CD4-positive, alpha-beta T cell (primary cell): ENCODE data around the gene AKT2. TPM values are rescaled to one million over a fixed set of nuclear protein-coding genes. Genes with fewer than 3 reads are reported as not detected.

ENCODE experiments used
- ATAC-seq: fragments of 200-7000 bp; cut with Tn5 transposase; one replicate; pipeline ENCODE4 v1.10.0; 2022; ENCODE audit warnings: mild to moderate bottlenecking; ENCODE audit not compliant: poor library complexity
- CTCF ChIA-PET: fragments of 350-600 bp; sonication (Branson Sonifier 250); formaldehyde crosslinking; loops from one replicate; lab custom pipeline; 2021; ENCODE audit warnings: antibody characterized with exemption, inconsistent platforms; lab: Charles Lee
- POLR2A ChIA-PET: fragments of 350-600 bp; sonication (Branson Sonifier 250); formaldehyde crosslinking; loops from one replicate; lab custom pipeline; 2021; ENCODE audit warnings: antibody characterized with exemption, inconsistent platforms; lab: Charles Lee
- DNase-seq, 14 experiments: peaks; one replicate each; pipeline ENCODE4 v3.0.0-alpha.2; 2013 to 2020; ENCODE audit warnings: mixed read lengths in 2 of 14
- H3K27ac ChIP-seq, 2 donors: one replicate each; pipeline versions ENCODE4 v1.5.1 to v1.7.0; 2013; ENCODE audit warnings: low read length in 2 of 2, low read depth in 1 of 2, mild to moderate bottlenecking in 1 of 2
- H3K27me3 ChIP-seq, 2 experiments: 1 replicate in 1 of 2; 2 replicates in 1 of 2; pipeline versions ENCODE4 v1.6.1 to v1.7.0; 2013; ENCODE audit warnings: low read length in 2 of 2, control low read depth in 1 of 2, mild to moderate bottlenecking in 1 of 2, moderate library complexity in 1 of 2; ENCODE audit not compliant: insufficient read depth in 2 of 2, control insufficient read depth in 1 of 2
- H3K36me3 ChIP-seq: one replicate; pipeline ENCODE4 v1.6.1; 2013; ENCODE audit warnings: low read length, control low read depth; ENCODE audit not compliant: insufficient read depth
- H3K4me1 ChIP-seq: one replicate; pipeline ENCODE4 v1.6.1; 2013; ENCODE audit warnings: low read length, control low read depth; ENCODE audit not compliant: insufficient read depth
- H3K4me3 ChIP-seq: one replicate; pipeline ENCODE4 v1.5.1; 2013; ENCODE audit warnings: mild to moderate bottlenecking, low read length, moderate library complexity
- H3K9me3 ChIP-seq, 2 experiments: 1 replicate in 1 of 2; 2 replicates in 1 of 2; pipeline versions ENCODE4 v1.6.1 to v1.7.0; 2013; ENCODE audit warnings: low read length in 2 of 2, mild to moderate bottlenecking in 2 of 2, control low read depth in 1 of 2, moderate library complexity in 1 of 2; ENCODE audit not compliant: control insufficient read depth in 1 of 2, insufficient read depth in 1 of 2
- H3K27ac Mint-ChIP-seq: one replicate; pipeline ENCODE4 v1.8.0; 2020; ENCODE audit warnings: mixed read lengths
- H3K27me3 Mint-ChIP-seq: one replicate; pipeline ENCODE4 v1.8.0; 2021; ENCODE audit warnings: mixed read lengths
- H3K36me3 Mint-ChIP-seq: one replicate; pipeline ENCODE4 v1.8.0; 2021; ENCODE audit warnings: low read depth, mixed read lengths
- H3K4me1 Mint-ChIP-seq: one replicate; pipeline ENCODE4 v1.8.0; 2021; ENCODE audit warnings: low read depth, mixed read lengths
- H3K4me3 Mint-ChIP-seq: one replicate; pipeline ENCODE4 v1.8.0; 2020; ENCODE audit warnings: mild to moderate bottlenecking, mixed read lengths
- H3K9me3 Mint-ChIP-seq: one replicate; pipeline ENCODE4 v1.8.0; 2020; ENCODE audit warnings: mixed read lengths
- intact Hi-C, 2 experiments: fragments of 100-400 bp; cut with DNase I in 1 of 2; cut with micrococcal nuclease in 1 of 2; formaldehyde crosslinking; loops; one replicate each; pipeline versions ENCODE4 v1.15.1 to v1.9.0; 2023 to 2025; cut with DNase I, micrococcal nuclease
- microRNA-seq: library from miRNA; unstranded; fragments of <30 nt; microRNA quantifications from one replicate; pipeline ENCODE4 v1.2.0, GENCODE V29; 2021; ENCODE audit warnings: borderline microRNAs expressed, borderline replicate concordance
- total RNA-seq, 174 experiments: library from RNA in 2 of 174; stranded (reverse) in 2 of 174; gene quantifications; one replicate each; pipeline ENCODE4 v1.2.3 and lab custom pipeline; 2021 to 2026
- TF ChIP-seq, protein P1 (sequence below): fragments of 200-600 bp; IDR thresholded peaks from one replicate; pipeline ENCODE4 v1.8.0; 2022; ENCODE audit warnings: antibody characterized with exemption, mild to moderate bottlenecking

Gene AKT2
- total RNA-seq, 2 experiments from 2014 or later: 197 to 199 TPM

DNA sequence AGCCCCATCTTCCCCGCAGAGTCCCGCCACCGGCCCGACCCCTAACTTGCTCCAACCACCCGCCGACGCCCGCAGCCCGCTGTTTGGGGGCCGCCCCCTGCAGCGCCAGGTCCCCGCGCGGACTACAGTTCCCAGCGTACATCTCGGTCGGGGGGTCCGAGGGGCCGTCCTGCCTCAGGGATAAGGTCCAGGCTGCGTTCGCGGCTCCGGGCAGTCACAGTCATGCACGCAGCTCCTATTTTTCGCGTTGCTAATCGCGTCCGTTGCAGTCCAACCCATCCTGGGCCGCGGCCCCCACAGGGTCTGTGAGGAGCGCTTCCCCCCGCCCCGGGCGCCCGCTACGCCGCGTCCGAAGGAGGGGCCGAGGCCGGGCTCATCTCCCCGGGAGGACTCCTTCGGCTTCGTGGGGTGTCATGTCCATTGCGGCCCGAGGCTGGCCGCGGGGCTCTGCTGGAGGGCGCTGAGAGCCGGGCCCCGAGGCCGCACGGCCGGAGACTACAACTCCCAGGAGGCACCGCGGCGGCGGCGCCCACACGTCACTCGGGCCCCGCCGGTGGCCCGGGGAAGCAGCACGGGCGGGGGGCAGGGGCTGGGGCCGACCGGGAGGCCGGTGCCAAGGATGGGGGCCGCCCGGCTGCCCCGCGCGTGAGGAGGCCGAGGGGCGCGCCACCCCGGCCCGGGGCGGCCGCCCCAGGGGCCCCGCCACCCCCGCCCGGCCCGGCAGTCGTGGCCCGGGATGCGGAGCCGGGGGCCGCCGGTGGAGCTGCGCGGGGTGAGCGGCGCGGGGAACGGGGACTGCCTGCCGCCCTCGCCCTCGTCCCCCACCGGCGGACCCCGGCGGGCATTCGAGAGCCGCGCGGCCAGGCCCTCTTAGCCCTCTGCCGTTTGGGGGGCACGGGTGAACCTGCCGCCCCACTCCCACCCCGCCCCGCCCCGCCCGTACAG is 94.0 kb downstream of the AKT2 start, which contains the start of gene MAP3K10:
Gene MAP3K10 (plus strand): TSS at position 536 of the 945 bp plus-strand sequence. CDS start 606 bp downstream, outside the sequence.
- H3K4me3 ChIP-seq: peak within 1 kb of the TSS; percentile 98
- peaks cover 45% of the 10 kb centered on the region for H3K4me1 Mint-ChIP-seq
- no peaks in the 10 kb centered on the region for H3K27me3 Mint-ChIP-seq
- no peaks in the 10 kb centered on the region for H3K36me3 ChIP-seq
- ATAC-seq (peak; percentile 81), DNase-seq (peak; percentile 37 to 85 (median 68))
- no peaks in the 10 kb centered on the region for H3K9me3 ChIP-seq
- H3K27ac ChIP-seq: peak within 1 kb of the TSS; percentile 83 to 89
- ChIA-PET POLR2A (interaction anchor here (0.8 to 1.2 kb wide), 7 partner anchors 26 to 221 kb away, joined by 3 read pairs; partner anchors contain the start of genes PSMC4 and ZNF780B), CTCF (interaction anchor here (0.7 kb wide), 1 partner anchor 456 kb away, joined by 3 read pairs; no protein-coding TSS in a partner anchor)
- H3K4me3 Mint-ChIP-seq: peak within 1 kb of the TSS; percentile 95
- peak within 1 kb of the TSS; percentile 88 for H3K27ac Mint-ChIP-seq
- TF ChIP-seq, protein P1, sequence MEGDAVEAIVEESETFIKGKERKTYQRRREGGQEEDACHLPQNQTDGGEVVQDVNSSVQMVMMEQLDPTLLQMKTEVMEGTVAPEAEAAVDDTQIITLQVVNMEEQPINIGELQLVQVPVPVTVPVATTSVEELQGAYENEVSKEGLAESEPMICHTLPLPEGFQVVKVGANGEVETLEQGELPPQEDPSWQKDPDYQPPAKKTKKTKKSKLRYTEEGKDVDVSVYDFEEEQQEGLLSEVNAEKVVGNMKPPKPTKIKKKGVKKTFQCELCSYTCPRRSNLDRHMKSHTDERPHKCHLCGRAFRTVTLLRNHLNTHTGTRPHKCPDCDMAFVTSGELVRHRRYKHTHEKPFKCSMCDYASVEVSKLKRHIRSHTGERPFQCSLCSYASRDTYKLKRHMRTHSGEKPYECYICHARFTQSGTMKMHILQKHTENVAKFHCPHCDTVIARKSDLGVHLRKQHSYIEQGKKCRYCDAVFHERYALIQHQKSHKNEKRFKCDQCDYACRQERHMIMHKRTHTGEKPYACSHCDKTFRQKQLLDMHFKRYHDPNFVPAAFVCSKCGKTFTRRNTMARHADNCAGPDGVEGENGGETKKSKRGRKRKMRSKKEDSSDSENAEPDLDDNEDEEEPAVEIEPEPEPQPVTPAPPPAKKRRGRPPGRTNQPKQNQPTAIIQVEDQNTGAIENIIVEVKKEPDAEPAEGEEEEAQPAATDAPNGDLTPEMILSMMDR: no peak
- H3K9me3 Mint-ChIP-seq: no peaks in the 10 kb centered on the region
- intact Hi-C loops: loop anchor here in 1 of 2 experiments (1.0 to 10.0 kb wide), 6 partner anchors 95 to 746 kb away; partner anchors contain the start of genes C19orf47, PLD3, SUPT5H and ZNF546
- no peaks in the 10 kb centered on the region for H3K27me3 ChIP-seq
- H3K36me3 Mint-ChIP-seq: peaks cover 5% of the 10 kb centered on the region
- H3K4me1 ChIP-seq: peaks cover 31% of the 10 kb centered on the region

DNA sequence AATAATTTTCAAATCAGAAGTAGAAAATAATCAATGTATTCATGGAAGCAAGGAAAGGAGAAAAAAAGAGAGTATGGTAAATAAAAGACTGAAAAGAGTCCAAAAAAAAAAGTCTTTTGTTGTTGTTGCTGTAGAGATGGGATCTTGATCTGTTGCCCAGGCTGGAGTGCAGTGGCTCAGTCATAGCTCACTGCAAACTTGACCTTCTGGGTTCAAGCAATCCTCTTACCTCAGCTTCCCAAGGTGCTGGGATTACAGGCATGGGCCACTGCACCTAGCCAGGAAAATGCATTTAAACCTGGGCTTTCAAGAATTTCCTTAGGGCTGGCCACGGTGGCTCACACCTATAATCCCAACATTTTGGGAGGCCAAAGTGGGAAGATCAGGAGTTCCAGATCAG is 100.9 kb downstream of the AKT2 start:
- POLR2A ChIA-PET: no interaction called here
- H3K36me3 Mint-ChIP-seq: no peaks in the 10 kb centered on the region
- TF ChIP-seq, protein P1: no peak
- no peak overlapping the region for H3K4me3 ChIP-seq
- CTCF ChIA-PET: no interaction called here
- no peak for DNase-seq
- no peak overlapping the region for H3K27ac Mint-ChIP-seq
- H3K36me3 ChIP-seq: no peaks in the 10 kb centered on the region
- H3K9me3 ChIP-seq: no peaks in the 10 kb centered on the region
- H3K27ac ChIP-seq: no peak overlapping the region
- intact Hi-C loops: loop anchor here in 1 of 2 experiments (1.0 kb wide), 1 partner anchor 15 kb away; no protein-coding TSS in a partner anchor
- no peak for ATAC-seq
- H3K9me3 Mint-ChIP-seq: no peaks in the 10 kb centered on the region
- no peaks in the 10 kb centered on the region for H3K4me1 ChIP-seq
- H3K27me3 ChIP-seq: no peaks in the 10 kb centered on the region
- no peak overlapping the region for H3K4me3 Mint-ChIP-seq
- no peaks in the 10 kb centered on the region for H3K4me1 Mint-ChIP-seq
- H3K27me3 Mint-ChIP-seq: peaks cover 5% of the 10 kb centered on the region

Small RNAs within 50 kb of the gene (microRNA-seq; reads per million reads assigned to microRNA genes)
- gene MIR641: 16.3 reads per million, percentile 47 among the genes with 10 or more reads in this experiment

Other genes starting within 250 kb of the AKT2 start
- 10 to 100 TPM; 11.8 to 12.0 TPM for gene ZNF780B, start 229.1 kb downstream of the AKT2 start, total RNA-seq
- gene ZNF780A, start 194.4 kb downstream of the AKT2 start, total RNA-seq: 10 to 100 TPM in 1 of 2 experiments, 1 to 10 TPM in 1; 9.7 to 10.6 TPM
- 10 to 100 TPM; 20.8 to 21.7 TPM for gene MAP3K10, start 93.9 kb downstream of the AKT2 start, total RNA-seq
- gene TTC9B, start 67.0 kb downstream of the AKT2 start, total RNA-seq: not detected
- 1 to 10 TPM; 1.2 to 1.7 TPM for gene CCNP, start 58.7 kb downstream of the AKT2 start, total RNA-seq
- 10 to 100 TPM; 10.1 to 11.2 TPM for gene C19orf47, start 63.1 kb upstream of the AKT2 start, total RNA-seq
- 10 to 100 TPM; 56.1 to 58.3 TPM for gene PLD3, start 63.4 kb upstream of the AKT2 start, total RNA-seq
- gene HIPK4, start 104.8 kb upstream of the AKT2 start, total RNA-seq: under 1 TPM; 0.08 to 0.11 TPM
- 1 to 10 TPM; 1.5 TPM for gene PRX, start 128.0 kb upstream of the AKT2 start, total RNA-seq
- gene SERTAD1, start 140.6 kb upstream of the AKT2 start, total RNA-seq: 10 to 100 TPM; 26.4 to 26.5 TPM
- gene SERTAD3, start 159.0 kb upstream of the AKT2 start, total RNA-seq: 10 to 100 TPM; 17.4 to 19.2 TPM
- 1 to 10 TPM; 4.3 to 5.2 TPM for gene BLVRB, start 180.4 kb upstream of the AKT2 start, total RNA-seq
- under 1 TPM; 0.59 to 0.88 TPM for gene SPTBN4, start 181.7 kb upstream of the AKT2 start, total RNA-seq